ENCODE data around the gene ICE1. TPM values are rescaled to one million over a fixed set of nuclear protein-coding genes. Genes with fewer than 3 reads are reported as not detected.

ICE1 gene
- total RNA-seq, 1 donor from 2014 or later: 8.7 TPM

DNA sequence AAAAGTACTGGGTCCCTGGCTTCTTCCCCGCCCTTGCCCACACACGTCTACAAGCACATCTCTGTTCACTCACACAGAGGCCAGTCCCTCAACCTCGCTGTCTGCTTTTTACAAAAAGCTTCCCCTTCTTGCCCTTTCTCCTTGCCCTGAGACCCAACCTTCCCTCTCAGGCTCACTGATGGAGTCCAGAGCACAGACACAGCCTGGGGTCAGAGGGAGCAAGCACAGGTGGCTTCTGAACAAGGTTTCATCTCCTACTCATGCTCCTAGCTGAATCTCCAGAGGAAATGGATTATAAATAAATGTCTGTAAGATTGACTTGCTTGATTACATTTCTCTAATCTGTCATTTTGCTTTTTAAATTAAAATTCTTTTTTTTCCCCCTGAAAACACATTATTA is 101.8 kb downstream of the ICE1 start:
- DNase-seq (ENCODE audit: low spot score): no peak
- ATAC-seq: no peak

DNA sequence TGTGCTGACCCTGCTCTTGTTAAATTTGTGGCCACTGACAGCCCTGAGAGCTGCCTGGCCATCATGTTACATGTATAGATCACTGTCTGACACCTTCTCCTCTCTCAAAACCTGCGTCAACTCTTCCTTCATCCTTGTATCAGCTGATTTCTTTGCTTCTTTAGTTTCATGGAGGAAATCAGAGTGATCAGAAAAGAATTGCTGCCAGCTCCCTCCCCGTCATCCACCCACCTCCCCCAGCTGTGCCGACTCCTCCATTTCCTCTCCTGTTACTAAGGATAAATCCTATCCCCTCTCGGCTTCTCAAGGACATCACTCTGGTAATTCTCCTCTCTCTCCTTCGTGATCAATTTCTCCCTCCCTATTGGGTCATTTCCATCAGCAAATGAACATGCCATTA is 108.9 kb downstream of the ICE1 start:
- no peak for DNase-seq (ENCODE audit: low spot score)

DNA sequence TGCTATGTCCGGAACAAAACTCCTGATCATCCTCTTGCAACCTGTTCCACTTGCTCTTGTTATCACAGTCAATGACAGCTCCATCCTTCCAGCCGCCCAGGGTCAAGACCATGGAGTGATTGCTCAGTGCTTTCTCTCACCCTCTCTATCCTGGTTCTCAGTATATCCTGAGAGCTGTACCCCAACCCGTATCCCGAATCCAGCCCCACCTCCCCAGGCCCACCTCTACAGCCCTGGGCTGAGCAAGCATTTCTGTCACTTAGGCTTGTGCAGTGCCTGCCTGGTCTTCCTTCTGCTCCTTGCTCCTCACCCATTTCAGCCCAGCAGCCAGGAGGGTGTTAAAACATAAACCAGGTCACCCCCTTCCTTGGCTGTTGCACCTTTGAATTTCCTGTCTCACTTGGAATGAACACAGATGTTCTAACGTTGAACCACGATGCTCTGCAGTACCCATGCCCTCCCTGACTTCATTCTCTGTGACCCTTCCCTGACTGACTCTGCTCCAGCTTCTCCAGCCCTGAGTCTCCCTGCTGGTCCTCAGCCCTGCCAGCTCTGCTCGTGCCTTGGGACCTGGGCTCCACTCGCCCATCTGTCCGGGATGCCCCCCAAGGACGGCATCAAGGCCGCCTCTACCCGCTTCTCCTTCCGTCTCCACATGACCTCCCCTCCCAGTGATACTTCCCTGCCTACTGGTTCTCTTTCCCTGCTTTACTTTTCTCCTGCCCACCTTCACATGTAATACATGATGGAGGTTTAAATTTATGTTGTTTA is 110.0 kb downstream of the ICE1 start:
- ATAC-seq (no peak), DNase-seq (ENCODE audit: low spot score) (no peak)

More for the DNA sequence above, 108.9 kb downstream of the ICE1 start:
- ATAC-seq: no peak

DNA sequence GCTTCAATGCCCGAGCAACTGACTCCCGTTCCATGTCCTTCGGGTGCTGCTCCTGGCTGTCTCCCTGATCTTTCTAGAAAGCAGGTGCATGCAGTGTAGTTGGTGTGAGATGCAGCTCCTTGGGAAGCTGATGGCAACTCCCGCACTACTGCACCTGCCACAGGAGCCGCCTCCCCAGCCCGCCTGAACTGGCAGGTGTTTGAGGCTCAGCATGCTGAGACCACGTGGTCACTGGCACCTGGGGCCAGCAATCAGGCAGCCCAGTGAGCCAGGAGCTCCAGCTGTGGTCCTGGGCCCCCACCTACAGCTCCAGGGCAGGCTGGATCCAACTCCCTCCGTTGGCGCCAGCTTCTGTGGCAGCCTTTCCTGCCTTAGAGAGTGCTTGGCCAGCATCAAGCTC is 111.5 kb downstream of the ICE1 start:
- ATAC-seq (no peak), DNase-seq (ENCODE audit: low spot score) (no peak)

DNA sequence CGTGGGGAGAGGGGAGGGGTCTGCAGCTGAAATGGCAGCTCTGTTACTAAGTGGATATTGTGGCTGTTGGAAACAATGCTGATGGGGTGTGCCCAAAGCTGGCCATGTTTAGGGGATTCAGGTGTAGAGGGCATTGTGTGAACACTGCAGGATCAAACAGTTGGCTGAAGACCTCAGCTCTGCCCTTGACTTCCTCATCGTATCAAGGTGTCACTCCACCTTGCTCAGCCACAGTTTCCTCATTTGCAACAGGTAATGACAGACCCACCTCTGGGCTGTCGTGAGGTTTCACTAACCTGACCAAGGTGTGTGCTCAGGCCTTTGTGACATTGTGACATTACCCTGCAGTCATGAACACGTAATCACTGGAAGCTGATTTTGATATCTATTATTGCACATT is 111.9 kb downstream of the ICE1 start:
- DNase-seq (ENCODE audit: low spot score): no peak
- no peak for ATAC-seq

DNA sequence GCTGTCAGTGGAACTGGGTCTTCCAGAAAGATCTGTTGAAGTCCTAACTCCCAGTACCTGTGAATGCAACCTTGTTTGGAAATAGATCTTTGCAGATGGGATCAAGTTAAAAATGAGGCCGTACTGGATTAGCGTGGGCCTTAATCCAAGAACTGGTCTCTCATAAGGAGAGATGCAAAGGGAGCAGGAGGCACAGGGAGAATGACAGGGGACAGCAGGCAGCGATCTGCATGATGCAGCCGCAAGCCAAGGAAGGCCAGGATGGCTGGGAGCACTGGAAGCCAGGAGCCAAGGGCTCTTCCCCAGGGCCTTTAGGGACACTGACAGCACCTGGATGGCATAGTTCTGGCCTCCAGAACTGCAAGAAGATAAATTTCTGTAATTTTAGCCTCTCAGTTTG is 114.4 kb downstream of the ICE1 start:
- ATAC-seq (no peak), DNase-seq (ENCODE audit: low spot score) (no peak)

DNA sequence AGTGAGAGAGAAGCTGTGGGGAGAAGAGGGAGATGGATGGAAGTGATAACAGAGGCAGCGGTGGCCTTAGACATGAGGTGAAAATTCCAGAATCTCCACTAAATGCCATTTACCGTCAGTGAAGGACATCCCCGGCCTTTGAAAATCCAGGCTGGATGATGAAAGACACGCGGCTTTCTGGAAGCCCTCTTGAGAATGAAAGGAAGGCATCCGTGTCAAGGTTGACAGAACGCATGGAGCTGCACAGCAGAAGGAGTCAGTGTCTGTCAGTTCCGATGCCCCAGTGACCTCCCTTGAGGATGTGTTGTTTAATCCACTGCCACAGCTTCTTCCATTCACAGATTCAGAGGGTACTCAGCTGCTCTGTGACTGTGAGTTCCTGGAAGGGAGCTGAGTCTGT is 114.9 kb downstream of the ICE1 start:
- no peak for DNase-seq (ENCODE audit: low spot score)
- ATAC-seq: no peak

DNA sequence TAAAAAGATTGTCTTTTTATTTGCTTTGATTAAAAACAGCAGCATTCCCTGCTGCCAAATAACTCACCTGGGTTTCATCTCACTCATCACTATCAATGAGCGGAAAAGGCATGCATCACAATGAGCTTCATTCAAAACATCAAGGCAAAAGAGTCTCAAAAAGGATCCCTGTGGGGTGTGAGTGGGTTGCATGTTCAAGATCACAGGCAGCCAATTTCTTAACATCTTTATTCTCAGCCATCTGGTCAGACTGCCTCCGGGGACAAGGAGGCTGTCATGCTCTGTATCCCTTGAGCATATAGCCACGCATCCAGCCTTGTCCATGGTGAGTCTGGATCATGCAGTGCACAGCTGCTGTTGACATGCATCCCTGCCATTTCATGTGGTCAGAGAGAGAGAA is 117.1 kb downstream of the ICE1 start:
- no peak for DNase-seq (ENCODE audit: low spot score)
- no peak for ATAC-seq
